NCI-H2227 (cell line): ENCODE measurements around the gene EN1.

Experiments
- DNase-seq: peaks from one replicate; lab custom pipeline; 2025; ENCODE audit not compliant: unreplicated experiment; lab: John Stamatoyannopoulos, UW

The EN1 gene

GRCh38 chr2:118856330-118856977 lies 9.0 kb upstream of the EN1 start:
- no peak for DNase-seq

GRCh38 chr2:118855451-118856279 lies 8.2 kb upstream of the EN1 start:
- DNase-seq, result peak; percentile 86

GRCh38 chr2:118854507-118855345 lies 7.3 kb upstream of the EN1 start:
- no peak for DNase-seq

GRCh38 chr2:118853651-118854291 lies 6.3 kb upstream of the EN1 start:
- no peak for DNase-seq

DNA sequence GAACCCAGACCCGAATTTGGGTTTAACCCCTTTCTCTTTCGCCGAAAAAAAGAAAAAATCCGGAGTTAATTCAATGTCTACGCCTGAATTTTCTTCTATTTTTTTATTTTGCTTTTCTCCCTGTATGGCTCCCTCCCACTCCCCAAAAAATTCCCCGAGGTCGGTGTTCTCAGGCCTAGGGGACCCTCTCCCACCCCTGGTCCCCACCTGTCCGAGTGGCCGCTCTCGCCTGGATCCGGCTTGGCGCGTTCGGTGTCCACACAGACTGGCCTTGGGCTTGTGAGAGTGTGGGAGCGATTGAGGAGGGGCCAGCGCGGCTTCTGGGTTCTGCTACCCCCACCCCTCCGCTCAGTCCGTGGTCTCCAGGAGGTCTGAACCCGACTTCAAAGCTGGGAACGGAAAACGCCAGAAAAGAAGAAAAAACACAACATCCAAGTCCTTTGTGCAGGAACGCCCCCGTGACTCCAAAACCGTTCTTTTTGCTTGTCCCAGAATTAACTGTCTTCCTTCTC lies 5.7 kb upstream of the EN1 start:
- DNase-seq, result no peak

- DNase-seq, result no peak
These were observed 5.2 kb upstream of the EN1 start for GRCh38 chr2:118852605-118853128.

GRCh38 chr2:118851650-118852049 lies 4.2 kb upstream of the EN1 start:
- no peak for DNase-seq

DNA sequence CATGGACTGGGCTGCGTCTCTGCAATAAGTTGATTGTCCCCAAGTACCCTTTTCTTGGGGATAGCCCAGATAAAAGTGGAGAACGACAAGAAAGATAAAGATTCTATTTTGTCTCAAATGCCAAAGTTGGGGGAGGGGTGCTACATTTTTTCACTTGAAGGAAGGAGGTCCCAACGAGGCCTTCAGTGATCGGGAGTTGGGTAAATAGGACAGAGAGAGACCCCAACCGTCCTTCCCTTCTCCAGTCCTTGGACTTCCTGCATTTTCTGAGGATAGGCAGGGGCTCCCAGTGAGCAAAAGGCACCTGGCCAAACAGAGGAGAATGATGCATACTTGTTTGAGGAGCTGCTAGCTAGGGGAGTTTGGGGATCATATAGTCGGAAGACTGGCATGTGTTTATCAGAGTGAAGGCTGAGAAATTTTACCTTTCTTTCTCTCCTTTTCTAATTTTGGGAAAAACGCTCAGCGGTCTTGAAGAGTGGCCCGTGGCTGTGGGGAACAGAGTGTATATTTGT lies 3.5 kb upstream of the EN1 start:
- DNase-seq, result no peak

DNA sequence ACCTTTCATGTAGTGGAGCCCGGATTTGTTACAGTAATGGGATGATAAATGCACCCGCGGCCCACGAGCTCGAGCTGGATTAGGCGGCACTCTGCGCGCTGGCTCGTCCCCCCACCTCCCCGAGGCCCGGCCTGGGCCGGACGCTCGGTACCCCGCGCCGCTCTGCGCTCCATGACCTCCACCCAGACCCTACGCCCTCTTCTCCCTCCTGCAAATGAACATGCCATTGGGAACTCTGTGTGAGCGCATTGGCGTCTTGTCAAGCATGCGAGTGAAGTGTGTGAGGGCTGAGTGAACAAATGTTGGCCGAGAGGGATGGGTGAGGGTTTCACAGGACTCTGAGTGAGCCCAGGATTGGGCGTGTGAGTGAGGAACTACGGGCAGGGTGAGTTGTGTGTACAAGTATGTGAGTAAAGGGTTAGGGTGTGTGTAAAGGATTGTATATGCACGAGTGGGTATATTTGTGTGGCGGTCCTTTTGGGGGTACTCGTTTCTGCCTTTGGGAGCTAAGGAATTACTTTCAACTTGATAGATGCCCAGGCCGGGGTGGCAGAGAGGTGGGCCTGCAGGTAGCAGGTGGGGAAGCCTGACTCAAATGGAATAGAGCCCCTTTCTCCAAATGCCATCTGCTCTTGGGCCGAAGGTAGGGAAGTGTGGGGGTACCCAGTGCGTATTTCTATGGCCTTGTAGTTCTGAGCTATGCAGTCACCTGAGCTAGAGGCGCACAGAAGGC lies 2.9 kb upstream of the EN1 start:
- DNase-seq, result no peak

DNA sequence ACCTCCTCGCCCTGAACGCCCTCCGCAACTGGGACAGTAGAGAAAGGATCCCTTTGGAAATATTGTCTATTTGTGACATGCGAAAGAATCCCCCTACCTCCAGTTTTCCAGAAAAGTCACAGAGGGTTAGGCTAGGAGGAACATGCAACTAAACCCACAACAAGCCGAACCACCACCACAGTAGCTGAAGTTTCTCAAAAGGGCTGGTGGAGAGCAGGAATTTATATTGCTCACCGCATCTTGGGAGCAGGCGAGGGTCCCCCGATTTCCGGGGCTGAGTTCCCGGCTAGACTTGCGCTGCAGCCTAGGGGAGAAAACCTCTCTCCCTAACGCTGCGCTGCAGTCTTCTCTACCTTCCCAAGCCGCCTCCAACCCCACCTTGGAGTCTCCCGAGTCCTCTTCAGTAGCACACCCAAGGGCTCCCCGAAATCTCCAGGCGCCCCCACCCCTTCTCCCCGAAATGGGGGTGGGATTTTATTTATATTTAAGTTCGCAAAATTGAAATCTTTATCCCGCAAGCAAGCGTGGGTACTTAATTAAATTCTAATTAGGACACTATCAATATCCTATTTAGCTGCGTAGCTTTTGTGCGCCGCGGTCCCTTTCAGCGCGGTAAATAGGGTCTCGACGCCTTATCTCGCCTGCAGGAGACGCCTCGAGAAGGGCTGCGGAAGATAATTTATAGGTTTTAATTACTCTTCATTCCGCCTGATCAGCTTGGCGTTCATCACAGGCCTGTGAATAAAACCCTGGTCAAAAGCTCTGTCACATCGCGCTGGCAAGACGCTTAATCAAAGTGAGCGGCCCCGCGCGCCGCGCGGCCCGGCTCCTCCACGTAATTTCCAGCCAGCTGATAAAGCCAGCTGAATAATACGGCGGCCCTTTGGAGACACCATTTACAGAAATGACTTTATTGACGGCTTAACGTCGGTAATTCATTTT lies 2.0 kb upstream of the EN1 start:
- DNase-seq, result no peak

GRCh38 chr2:118848381-118849225 lies 1.2 kb upstream of the EN1 start:
- DNase-seq, result no peak

DNA sequence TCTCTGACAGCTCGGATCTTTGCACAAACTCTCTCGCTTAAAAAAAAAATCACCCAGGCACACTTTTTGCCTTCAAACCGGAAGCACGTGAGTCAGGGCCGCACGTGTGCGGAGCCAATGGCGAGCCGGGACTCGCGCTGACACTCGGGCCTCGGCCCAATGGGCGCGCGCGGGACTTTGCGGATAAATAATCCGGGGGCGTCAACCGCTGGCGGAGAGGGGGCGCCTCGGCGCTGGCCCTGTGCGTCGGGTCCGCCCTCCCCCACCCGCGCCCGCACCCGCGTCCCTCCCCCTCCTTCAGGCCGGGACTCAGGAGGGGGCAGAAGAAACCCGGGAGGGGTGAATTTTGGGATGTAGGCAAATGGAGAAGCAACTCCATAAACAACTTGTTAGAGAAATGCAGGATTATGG lies 319 bp upstream of the EN1 start:
- no peak for DNase-seq

- no peak for DNase-seq
These were observed 951 bp downstream of the EN1 start for GRCh38 chr2:118846442-118846952.

- no peak for DNase-seq
These were observed 1.7 kb downstream of the EN1 start for GRCh38 chr2:118845522-118846441.

DNA sequence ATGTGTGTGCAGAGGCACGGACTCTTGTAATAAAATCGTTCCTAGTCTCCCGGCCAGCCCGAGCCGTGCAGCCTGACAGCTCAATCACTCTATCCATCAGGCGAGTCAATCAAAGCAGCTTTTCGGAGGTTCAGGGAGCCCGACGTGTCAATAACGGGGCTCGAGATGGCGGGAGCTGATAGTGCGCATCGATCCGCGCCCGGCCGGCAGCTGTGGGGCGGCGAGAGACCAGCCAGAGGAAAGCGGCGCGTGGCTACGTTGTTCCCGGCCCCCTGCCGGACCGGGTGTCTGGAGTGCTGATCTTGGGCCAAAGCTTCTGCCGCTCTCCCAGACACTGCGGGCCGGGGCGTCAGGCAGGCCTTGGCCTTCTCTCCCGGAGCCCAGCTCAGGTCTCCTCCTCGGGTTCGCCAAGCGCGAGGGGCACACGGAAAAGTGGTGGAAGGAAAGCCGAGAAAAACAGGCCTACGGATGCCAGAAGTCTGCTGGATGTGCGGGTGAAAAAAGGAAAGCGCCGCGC lies 2.4 kb downstream of the EN1 start:
- no peak for DNase-seq

- no peak for DNase-seq
These were observed 3.0 kb downstream of the EN1 start for GRCh38 chr2:118844261-118845004.
